Epithelial cell of umbilical artery (primary cell): ENCODE results near the gene EPHB1. TPM values are rescaled to one million over a fixed set of nuclear protein-coding genes. Genes with fewer than 3 reads are reported as not detected.

Experiments
- total RNA-seq: library from RNA; depleted of rRNA; stranded (reverse); fragments of >200 nt; gene quantifications from 2 replicates; pipeline ENCODE4 v1.2.3, GENCODE V29; 2014

Gene EPHB1
- total RNA-seq: 0.15 and 0.65 TPM in 2 replicates

DNA sequence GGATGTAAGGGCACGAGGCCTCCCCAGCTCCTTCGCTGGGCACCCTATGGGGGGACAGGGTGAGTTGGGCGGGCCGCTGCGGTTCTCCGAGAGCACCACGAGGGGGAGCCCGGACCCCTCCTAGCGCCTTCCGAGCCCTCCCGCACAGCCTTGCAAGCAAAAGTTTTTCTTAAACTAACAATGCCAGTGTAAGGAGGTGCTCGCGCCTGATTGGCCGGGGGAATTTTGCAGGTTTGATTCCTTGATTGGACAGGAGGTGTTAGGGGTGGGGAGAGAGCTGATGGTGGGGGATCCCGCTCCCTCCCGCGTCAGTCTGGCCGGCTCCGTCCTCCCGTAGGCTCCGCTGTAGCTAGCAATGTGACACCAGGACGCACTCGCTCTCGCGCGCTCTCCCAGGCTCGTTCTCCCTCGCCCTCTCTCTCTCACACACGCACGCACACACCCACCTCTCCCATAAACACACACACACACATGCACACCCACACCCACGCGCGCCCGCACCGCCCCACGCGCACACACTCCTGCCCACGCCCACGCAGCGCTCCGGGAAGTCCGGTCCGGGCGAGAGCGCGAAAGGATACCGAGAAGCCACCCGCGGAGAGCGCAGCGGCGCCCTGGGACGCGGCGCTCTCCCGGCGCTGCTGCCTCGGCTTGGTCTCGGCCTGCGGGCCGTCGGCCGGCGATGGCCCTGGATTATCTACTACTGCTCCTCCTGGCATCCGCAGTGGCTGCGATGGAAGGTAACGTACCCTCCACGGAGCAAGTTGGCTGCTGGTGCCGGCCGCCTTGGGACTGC lies at the start of gene EPHB1:
TSS of gene EPHB1 (plus strand) at position 311 of the 796 bp plus-strand sequence.

Other genes starting within 250 kb of the EPHB1 start
- gene KY, start 144.2 kb upstream of the EPHB1 start, total RNA-seq: not detected in 2 replicates